HCT116 (cell line): ENCODE data around the gene ADGRV1.

Source experiments
- CEBPB ChIP-seq: IDR thresholded peaks from 2 replicates; pipeline ENCODE4 v1.6.1; 2012; ENCODE audit warnings: low read depth
- CTCF ChIP-seq, 3 experiments: fragments of 200-600 bp in 1 of 3; sonication (generic) in 1 of 3; IDR thresholded peaks in 2 of 3; conservative IDR thresholded peaks in 1 of 3; 2 replicates each; pipeline ENCODE4 v1.5.1; 2012 to 2017; ENCODE audit warnings: low read depth in 2 of 3, low read length in 2 of 3, antibody characterized with exemption in 1 of 3, borderline replicate concordance in 1 of 3, control low read depth in 1 of 3, mild to moderate bottlenecking in 1 of 3, mixed read lengths in 1 of 3, mixed run types in 1 of 3, moderate library complexity in 1 of 3; ENCODE audit not compliant: insufficient read depth in 1 of 3
- EZH2 ChIP-seq: fragments of 200-600 bp; sonication (generic); IDR thresholded peaks from 2 replicates; pipeline ENCODE4 v1.6.1; 2017; ENCODE audit warnings: antibody characterized with exemption, mixed run types
- POLR2A ChIP-seq: IDR thresholded peaks from 2 replicates; pipeline ENCODE4 v1.7.0; 2011; ENCODE audit warnings: borderline replicate concordance; ENCODE audit not compliant: insufficient read depth, insufficient read length; ENCODE audit errors: extremely low read depth
- POLR2AphosphoS5 ChIP-seq: IDR thresholded peaks from 2 replicates; pipeline ENCODE4 v1.6.1; 2011; ENCODE audit warnings: mild to moderate bottlenecking, low read depth, low read length, moderate library complexity
- RAD21 ChIP-seq: IDR thresholded peaks from 2 replicates; pipeline ENCODE4 v1.6.1; 2012; ENCODE audit warnings: low read depth, mild to moderate bottlenecking
- SP1 ChIP-seq: IDR thresholded peaks from 2 replicates; pipeline ENCODE4 v1.6.1; 2012; ENCODE audit warnings: low read depth
- YY1 ChIP-seq: IDR thresholded peaks from 2 replicates; pipeline ENCODE4 v1.6.1; 2011; ENCODE audit warnings: low read length, low read depth, moderate library complexity, mild to moderate bottlenecking; ENCODE audit not compliant: insufficient replicate concordance; ENCODE audit errors: extremely low read depth
- ZFX ChIP-seq: fragments of 450-650 bp; IDR thresholded peaks from 2 replicates; pipeline ENCODE4 v1.6.1; 2017

- no peak for TF ChIP-seq CTCF (IDR thresholded peaks at IDR 0.05 in 2 of 3, conservative IDR thresholded peaks at IDR 0.05 in 1 of 3; ENCODE audit: borderline replicate concordance in 1 of 3, insufficient read depth in 1 of 3, low read depth in 2 of 3, low read length in 2 of 3)
- TF ChIP-seq CEBPB: no peak
- no peak for TF ChIP-seq POLR2A
- TF ChIP-seq EZH2: no peak
- TF ChIP-seq SP1: no peak
- no peak for TF ChIP-seq YY1
- no peak for TF ChIP-seq ZFX
- no peak for TF ChIP-seq RAD21
- TF ChIP-seq POLR2AphosphoS5: no peak
Observed at GRCh38 chr5:91111473-91112238, 553.1 kb downstream of the ADGRV1 start.
